SU-DHL-6 (cell line): ENCODE results near the gene NAIP.
"Not testable (repeated sequence)": the region's sequence is repeated elsewhere in the genome, so short reads cannot be mapped to it uniquely, and the experiment has no call there.

ENCODE experiments used
- CTCF ChIP-seq: fragments of 200-600 bp; sonication (generic); IDR thresholded peaks from one replicate; pipeline ENCODE4 v1.5.1; 2017; ENCODE audit warnings: antibody characterized with exemption, mild to moderate bottlenecking, low read length, moderate library complexity; ENCODE audit not compliant: insufficient read depth, poor library complexity, severe bottlenecking
- EZH2phosphoT487 ChIP-seq: fragments of 200-600 bp; sonication (generic), shearing (Covaris generic); conservative IDR thresholded peaks from 2 replicates; pipeline ENCODE4 v1.6.1; 2018; ENCODE audit warnings: mild to moderate bottlenecking, antibody characterized with exemption, low read length, moderate library complexity, mixed read lengths

DNA sequence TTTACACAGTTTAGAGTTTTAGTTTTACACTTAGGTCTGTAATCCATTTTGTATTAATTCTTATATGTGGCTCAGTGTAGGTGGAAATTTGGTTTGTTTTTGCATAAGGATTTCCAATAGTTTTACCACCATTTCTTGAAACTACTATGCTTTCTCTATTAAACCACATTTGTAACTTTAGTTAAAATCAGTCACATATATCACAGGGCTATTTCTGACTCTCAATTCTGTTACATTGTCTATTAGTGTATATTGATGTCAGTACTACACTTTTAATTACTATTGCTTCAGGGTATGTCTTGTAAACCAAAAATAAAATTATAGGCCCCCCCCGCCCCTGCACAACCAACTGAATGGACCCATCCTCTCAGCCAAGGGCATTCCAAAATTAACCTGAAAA is 92.6 kb downstream of the NAIP start:
- not testable (repeated sequence) for TF ChIP-seq CTCF, EZH2phosphoT487
